ENCODE data around the gene SYF2. TPM values are rescaled to one million over a fixed set of nuclear protein-coding genes. Genes with fewer than 3 reads are reported as not detected.

The SYF2 gene
- total RNA-seq, 3 donors from 2014 or later = 44.0 to 57.9 (median 48.2) TPM

- Histone ChIP-seq H3K4me3 (no peak overlapping the region), H3K4me1 (ENCODE audit: low read depth) (no peaks in the 10 kb centered on the region), H3K9me3 (no peaks in the 10 kb centered on the region), H3K36me3 (ENCODE audit: low read depth) (no peaks in the 10 kb centered on the region)
- DNase-seq (no peak), ATAC-seq (no peak)
- intact Hi-C loops (cut with DNase I, micrococcal nuclease) = no loop called here
- no peak for TF ChIP-seq CTCF (IDR thresholded peaks at IDR 0.05)
These were observed 45.2 kb downstream of the SYF2 start for GRCh38 chr1:25187077-25187476.

- ATAC-seq (no peak), DNase-seq (no peak)
- H3K4me1 ChIP-seq (ENCODE audit: low read depth) = no peaks in the 10 kb centered on the region
- no peaks in the 10 kb centered on the region for H3K36me3 ChIP-seq (ENCODE audit: low read depth)
- no peak for TF ChIP-seq CTCF (IDR thresholded peaks at IDR 0.05)
- H3K9me3 ChIP-seq = no peaks in the 10 kb centered on the region
- intact Hi-C loops (cut with DNase I, micrococcal nuclease) = no loop called here
- H3K4me3 ChIP-seq = no peak overlapping the region
These were observed 45.9 kb downstream of the SYF2 start for GRCh38 chr1:25186161-25187007.

GRCh38 chr1:25185409-25186160, 46.7 kb downstream of the SYF2 start:
- TF ChIP-seq CTCF (IDR thresholded peaks at IDR 0.05) = no peak
- intact Hi-C loops (cut with DNase I, micrococcal nuclease) = no loop called here

GRCh38 chr1:25184001-25184762, 48.1 kb downstream of the SYF2 start:
- intact Hi-C loops (cut with DNase I, micrococcal nuclease) = no loop called here
- no peak for DNase-seq
- H3K4me1 ChIP-seq (ENCODE audit: low read depth) = no peaks in the 10 kb centered on the region
- H3K9me3 ChIP-seq = no peaks in the 10 kb centered on the region
- H3K4me3 ChIP-seq = no peak overlapping the region
- ATAC-seq = no peak
- TF ChIP-seq CTCF (IDR thresholded peaks at IDR 0.05) = no peak
- no peaks in the 10 kb centered on the region for H3K36me3 ChIP-seq (ENCODE audit: low read depth)

More at GRCh38 chr1:25185409-25186160, 46.7 kb downstream of the SYF2 start:
- ATAC-seq = no peak
- no peak for DNase-seq
- H3K36me3 ChIP-seq (ENCODE audit: low read depth) = no peaks in the 10 kb centered on the region
- no peaks in the 10 kb centered on the region for H3K9me3 ChIP-seq
- H3K4me3 ChIP-seq = no peak overlapping the region
- H3K4me1 ChIP-seq (ENCODE audit: low read depth) = no peaks in the 10 kb centered on the region

GRCh38 chr1:25183126-25183980, 48.9 kb downstream of the SYF2 start:
- DNase-seq (no peak), ATAC-seq (no peak)
- intact Hi-C loops (cut with DNase I, micrococcal nuclease) = no loop called here
- no peak for TF ChIP-seq CTCF (IDR thresholded peaks at IDR 0.05)
- no peaks in the 10 kb centered on the region for H3K4me1 ChIP-seq (ENCODE audit: low read depth)
- H3K36me3 ChIP-seq (ENCODE audit: low read depth) = no peaks in the 10 kb centered on the region
- H3K4me3 ChIP-seq = no peak overlapping the region
- H3K9me3 ChIP-seq = no peaks in the 10 kb centered on the region
